Keratinocyte (primary cell): Measurements from ENCODE around the gene FAM170B. TPM values are rescaled to one million over a fixed set of nuclear protein-coding genes. Genes with fewer than 3 reads are reported as not detected.

Experiments used
- DNase-seq: peaks from one replicate; pipeline ENCODE4 v3.0.0-alpha.2; 2011; ENCODE audit warnings: low read depth, missing footprints, low spot score
- FAIRE-seq: peaks from 2 replicates; lab custom pipeline; 2011; peaks lifted over from hg19 to GRCh38; lab: Jason Lieb, UNC
- H2AFZ ChIP-seq: 2 replicates; pipeline ENCODE4 v1.6.0; 2012; ENCODE audit warnings: low read length, control low read depth, inconsistent platforms; ENCODE audit not compliant: control insufficient read depth
- H3K27ac ChIP-seq: 2 replicates; pipeline ENCODE4 v1.5.1; 2011; ENCODE audit warnings: low read length; ENCODE audit not compliant: control insufficient read depth, insufficient read depth
- H3K27me3 ChIP-seq: 3 replicates; pipeline ENCODE4 v1.6.0; 2011; ENCODE audit warnings: low read length; ENCODE audit not compliant: control insufficient read depth, insufficient read depth; ENCODE audit errors: extremely low read depth
- H3K36me3 ChIP-seq, 2 experiments: 2 replicates in 1 of 2; 3 replicates in 1 of 2; pipeline ENCODE4 v1.5.1; 2011; ENCODE audit warnings: low read length in 2 of 2, mild to moderate bottlenecking in 1 of 2; ENCODE audit not compliant: control insufficient read depth in 2 of 2, insufficient read depth in 2 of 2; ENCODE audit errors: extremely low read depth in 1 of 2
- H3K4me1 ChIP-seq: 3 replicates; pipeline ENCODE4 v1.5.1; 2011; ENCODE audit warnings: low read length; ENCODE audit not compliant: control insufficient read depth, insufficient read depth; ENCODE audit errors: extremely low read depth
- H3K4me2 ChIP-seq: 3 replicates; pipeline ENCODE4 v1.6.0; 2011; ENCODE audit warnings: low read depth, low read length; ENCODE audit not compliant: control insufficient read depth, insufficient read depth; ENCODE audit errors: extremely low read depth
- H3K4me3 ChIP-seq, 3 experiments: fragments of 200-600 bp in 1 of 3; sonication (generic) in 1 of 3; 2 replicates in 2 of 3; 3 replicates in 1 of 3; pipeline ENCODE4 v1.5.1; 2011 to 2016; ENCODE audit warnings: low read length in 3 of 3, mild to moderate bottlenecking in 3 of 3, control low read depth in 2 of 3, inconsistent platforms in 1 of 3, low read depth in 1 of 3, mixed read lengths in 1 of 3, mixed run types in 1 of 3, moderate library complexity in 1 of 3; ENCODE audit not compliant: control insufficient read depth in 2 of 3, insufficient read depth in 2 of 3; ENCODE audit errors: extremely low read depth in 1 of 3
- H3K79me2 ChIP-seq: 2 replicates; pipeline ENCODE4 v1.6.0; 2012; ENCODE audit warnings: low read length; ENCODE audit not compliant: control insufficient read depth, insufficient read depth
- H3K9ac ChIP-seq: 3 replicates; pipeline ENCODE4 v1.6.0; 2011; ENCODE audit warnings: low read length; ENCODE audit not compliant: control insufficient read depth, insufficient read depth; ENCODE audit errors: extremely low read depth
- H3K9me1 ChIP-seq: 3 replicates; pipeline ENCODE4 v1.6.0; 2011; ENCODE audit warnings: low read length; ENCODE audit not compliant: control insufficient read depth, insufficient read depth; ENCODE audit errors: extremely low read depth
- H3K9me3 ChIP-seq: 2 replicates; pipeline ENCODE4 v1.5.1; 2012; ENCODE audit warnings: low read depth, low read length; ENCODE audit not compliant: control insufficient read depth
- H4K20me1 ChIP-seq: 3 replicates; pipeline ENCODE4 v1.6.0; 2011; ENCODE audit warnings: low read length; ENCODE audit not compliant: control insufficient read depth, insufficient read depth; ENCODE audit errors: extremely low read depth
- CTCF ChIP-seq, 3 experiments: IDR thresholded peaks in 1 of 3; conservative IDR thresholded peaks in 1 of 3; optimal IDR thresholded peaks in 1 of 3; 2 replicates in 2 of 3; 3 replicates in 1 of 3; pipeline versions ENCODE3 to v1.5.1; 2011; ENCODE audit warnings: low read length in 3 of 3, mild to moderate bottlenecking in 3 of 3, moderate library complexity in 2 of 3, control low read depth in 1 of 3, inconsistent platforms in 1 of 3; ENCODE audit not compliant: insufficient read depth in 2 of 3; ENCODE audit errors: extremely low read depth in 1 of 3
- EZH2 ChIP-seq: IDR thresholded peaks from one replicate; pipeline ENCODE4 v1.6.1; 2012; ENCODE audit warnings: inconsistent platforms, mild to moderate bottlenecking, low read length, moderate library complexity
- dilution Hi-C: fragments of 300-500 bp; cut with MboI; formaldehyde crosslinking; loops from one replicate; pipeline ENCODE4 v1.7.0; 2020; ENCODE audit warnings: low sequenced_read_pairs; ENCODE audit not compliant: extremely low pct_ligation_motif_present
- polyA plus RNA-seq, 5 experiments: library from polyadenylated mRNA; depleted of rRNA in 3 of 5; stranded (reverse) in 3 of 5; stranded (forward) in 1 of 5; unstranded in 1 of 5; fragments of >200 nt; gene quantifications; 1 replicate in 1 of 5; 2 replicates in 3 of 5; 3 replicates in 1 of 5; pipeline versions ENCODE4 v1.2.1 to v1.2.3, GENCODE V29; 2011 to 2012; ENCODE audit warnings: missing spikeins in 2 of 5, low read depth in 1 of 5, low replicate concordance in 1 of 5

FAM170B gene
- polyA plus RNA-seq, 1 donor (not counting 4 experiments of a cell fraction or from before 2014, with no cell fraction given) = not detected

- dilution Hi-C loops = no loop called here
Measured at GRCh38 chr10:49081547-49082275, 52.1 kb downstream of the FAM170B start.

More at GRCh38 chr10:49081547-49082275, 52.1 kb downstream of the FAM170B start:
- no peaks in the 10 kb centered on the region for H3K36me3 ChIP-seq
- H3K9ac ChIP-seq = no peak overlapping the region
- FAIRE-seq = no peak
- no peaks in the 10 kb centered on the region for H4K20me1 ChIP-seq
- no peak for DNase-seq
- H3K4me2 ChIP-seq = no peak overlapping the region
- no peak overlapping the region for H3K4me3 ChIP-seq
- no peak overlapping the region for H2AFZ ChIP-seq
- H3K4me1 ChIP-seq = no peaks in the 10 kb centered on the region
- no peaks in the 10 kb centered on the region for H3K79me2 ChIP-seq
- H3K9me1 ChIP-seq = no peaks in the 10 kb centered on the region
- no peak for TF ChIP-seq CTCF (optimal IDR thresholded peaks at IDR 0.05 in 1 of 3, IDR thresholded peaks at IDR 0.05 in 1 of 3, conservative IDR thresholded peaks at IDR 0.05 in 1 of 3; ENCODE audit: extremely low read depth in 1 of 3, insufficient read depth in 2 of 3, low read length in 3 of 3)
- TF ChIP-seq EZH2 = no peak
- no peaks in the 10 kb centered on the region for H3K9me3 ChIP-seq
- no peak overlapping the region for H3K27ac ChIP-seq
- H3K27me3 ChIP-seq = peaks cover 5% of the 10 kb centered on the region

Other genes with a start within 250 kb of the FAM170B start
- gene LRRC18, start 194.2 kb downstream of the FAM170B start, polyA plus RNA-seq = not detected in 3 replicates
- not detected in 3 replicates for gene VSTM4, start 18.5 kb downstream of the FAM170B start, polyA plus RNA-seq
- gene TMEM273, start 54.4 kb upstream of the FAM170B start, polyA plus RNA-seq = not detected in 3 replicates
- not detected in 3 replicates for gene C10orf71, start 165.1 kb upstream of the FAM170B start, polyA plus RNA-seq